Nephron progenitor cell (in vitro differentiated cells): ENCODE data around the gene ACAN.

ENCODE experiments used
- DNase-seq: peaks from one replicate; pipeline ENCODE4 v3.0.0; 2021
- H3K27ac Mint-ChIP-seq: 2 replicates; pipeline ENCODE4 v1.8.0; 2021; ENCODE audit warnings: mild to moderate bottlenecking, moderate library complexity, mixed read lengths
- H3K27me3 Mint-ChIP-seq: 2 replicates; pipeline ENCODE4 v1.8.0; 2021; ENCODE audit warnings: mild to moderate bottlenecking, low read depth, mixed read lengths; ENCODE audit not compliant: poor library complexity
- H3K36me3 Mint-ChIP-seq: 2 replicates; pipeline ENCODE4 v1.8.0; 2021; ENCODE audit warnings: low read depth, mixed read lengths
- H3K4me1 Mint-ChIP-seq: 2 replicates; pipeline ENCODE4 v1.8.0; 2021; ENCODE audit warnings: mixed read lengths
- H3K4me3 Mint-ChIP-seq: 2 replicates; pipeline ENCODE4 v1.8.0; 2021; ENCODE audit warnings: mild to moderate bottlenecking, moderate library complexity, mixed read lengths
- H3K9me3 Mint-ChIP-seq: 2 replicates; pipeline ENCODE4 v1.8.0; 2021; ENCODE audit warnings: mild to moderate bottlenecking, moderate library complexity, mixed read lengths
- TF ChIP-seq, protein P1 (sequence below): fragments of 200-600 bp; sonication (generic); IDR thresholded peaks from 2 replicates; pipeline ENCODE4 v1.5.0; 2021; ENCODE audit warnings: antibody characterized with exemption

ACAN gene

DNA sequence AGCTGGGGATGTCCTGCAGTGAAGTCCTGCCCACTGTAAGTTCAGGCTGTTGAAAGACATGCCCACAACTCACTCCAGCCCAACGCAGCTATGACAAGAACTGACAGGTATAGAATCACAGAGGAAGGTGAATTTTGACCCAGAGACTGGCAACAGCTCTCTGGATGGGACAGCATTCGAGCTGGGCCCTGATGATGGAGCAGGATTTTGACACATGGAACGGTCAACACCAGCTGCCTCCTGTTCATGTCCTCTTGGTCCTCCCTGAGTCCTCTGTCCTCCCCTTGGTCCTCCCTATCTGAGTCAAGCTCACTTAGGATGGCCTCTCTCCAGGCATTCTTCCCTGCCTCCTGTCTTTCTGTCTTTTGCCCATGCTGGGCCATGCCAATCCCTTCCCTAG lies 15.2 kb upstream of the ACAN start:
- Mint-ChIP-seq H3K27me3 (peaks cover 53% of the 10 kb centered on the region), H3K4me3 (no peak overlapping the region), H3K9me3 (no peaks in the 10 kb centered on the region), H3K36me3 (no peaks in the 10 kb centered on the region), H3K27ac (no peak overlapping the region), H3K4me1 (peaks cover 15% of the 10 kb centered on the region)
- DNase-seq = no peak
- TF ChIP-seq, protein P1, sequence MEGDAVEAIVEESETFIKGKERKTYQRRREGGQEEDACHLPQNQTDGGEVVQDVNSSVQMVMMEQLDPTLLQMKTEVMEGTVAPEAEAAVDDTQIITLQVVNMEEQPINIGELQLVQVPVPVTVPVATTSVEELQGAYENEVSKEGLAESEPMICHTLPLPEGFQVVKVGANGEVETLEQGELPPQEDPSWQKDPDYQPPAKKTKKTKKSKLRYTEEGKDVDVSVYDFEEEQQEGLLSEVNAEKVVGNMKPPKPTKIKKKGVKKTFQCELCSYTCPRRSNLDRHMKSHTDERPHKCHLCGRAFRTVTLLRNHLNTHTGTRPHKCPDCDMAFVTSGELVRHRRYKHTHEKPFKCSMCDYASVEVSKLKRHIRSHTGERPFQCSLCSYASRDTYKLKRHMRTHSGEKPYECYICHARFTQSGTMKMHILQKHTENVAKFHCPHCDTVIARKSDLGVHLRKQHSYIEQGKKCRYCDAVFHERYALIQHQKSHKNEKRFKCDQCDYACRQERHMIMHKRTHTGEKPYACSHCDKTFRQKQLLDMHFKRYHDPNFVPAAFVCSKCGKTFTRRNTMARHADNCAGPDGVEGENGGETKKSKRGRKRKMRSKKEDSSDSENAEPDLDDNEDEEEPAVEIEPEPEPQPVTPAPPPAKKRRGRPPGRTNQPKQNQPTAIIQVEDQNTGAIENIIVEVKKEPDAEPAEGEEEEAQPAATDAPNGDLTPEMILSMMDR = no peak

DNA sequence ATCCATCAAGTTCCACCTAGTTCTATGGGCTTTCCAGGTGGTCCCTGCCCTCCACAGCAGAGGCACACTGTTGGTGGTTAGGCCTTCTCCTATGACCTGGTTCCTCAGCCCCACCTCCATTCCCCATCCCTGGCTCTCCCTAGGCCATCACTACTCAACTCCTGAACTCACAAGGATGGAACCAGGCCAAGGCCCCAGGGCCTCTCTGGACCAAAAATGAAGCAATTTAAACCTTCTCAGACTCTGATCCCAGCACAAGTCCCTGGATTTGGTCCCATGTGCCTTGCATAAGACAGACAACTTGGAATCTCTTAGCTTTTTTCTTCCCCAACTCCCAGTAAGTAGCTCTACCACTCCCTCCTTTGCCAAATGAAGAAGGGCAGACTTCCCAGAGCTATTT lies 14.4 kb upstream of the ACAN start:
- Mint-ChIP-seq H3K4me1 (peaks cover 18% of the 10 kb centered on the region), H3K9me3 (no peaks in the 10 kb centered on the region), H3K4me3 (no peak overlapping the region), H3K27ac (no peak overlapping the region), H3K27me3 (peaks cover 58% of the 10 kb centered on the region), H3K36me3 (no peaks in the 10 kb centered on the region)
- TF ChIP-seq, protein P1 = no peak
- no peak for DNase-seq

- H3K4me3 Mint-ChIP-seq = no peak overlapping the region
- no peak for DNase-seq
- H3K4me1 Mint-ChIP-seq = peaks cover 18% of the 10 kb centered on the region
- H3K27ac Mint-ChIP-seq = no peak overlapping the region
- TF ChIP-seq, protein P1 = no peak
- peaks cover 62% of the 10 kb centered on the region for H3K27me3 Mint-ChIP-seq
- H3K36me3 Mint-ChIP-seq = no peaks in the 10 kb centered on the region
- H3K9me3 Mint-ChIP-seq = no peaks in the 10 kb centered on the region
Measured at GRCh38 chr15:88790486-88790885, 12.8 kb upstream of the ACAN start.

DNA sequence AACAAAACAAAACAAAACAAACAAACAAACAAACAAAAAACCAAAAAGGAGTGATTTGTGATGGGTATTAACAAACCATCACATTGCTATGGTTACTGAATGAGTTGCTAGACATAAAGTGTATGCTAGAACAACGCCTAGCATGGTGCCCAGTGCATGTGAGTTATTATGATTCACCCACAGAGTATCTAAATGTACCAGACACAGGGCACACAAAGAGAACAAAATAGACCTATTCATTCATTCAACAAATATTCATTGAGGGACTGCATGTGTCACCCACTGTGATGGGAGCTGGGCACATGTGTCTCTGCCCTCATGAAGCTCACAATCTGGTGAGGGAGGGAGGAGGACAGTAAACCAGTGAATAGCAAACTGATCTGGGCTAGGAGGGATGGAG lies 11.6 kb upstream of the ACAN start:
- DNase-seq = no peak
- Mint-ChIP-seq H3K9me3 (no peaks in the 10 kb centered on the region), H3K36me3 (no peaks in the 10 kb centered on the region), H3K4me3 (no peak overlapping the region), H3K4me1 (peaks cover 18% of the 10 kb centered on the region), H3K27ac (no peak overlapping the region), H3K27me3 (peaks cover 62% of the 10 kb centered on the region)
- TF ChIP-seq, protein P1 = no peak

- H3K27me3 Mint-ChIP-seq = peaks cover 64% of the 10 kb centered on the region
- H3K9me3 Mint-ChIP-seq = no peaks in the 10 kb centered on the region
- peak overlapping the region; percentile 38 for H3K27ac Mint-ChIP-seq
- no peak for DNase-seq
- H3K4me1 Mint-ChIP-seq = peaks cover 18% of the 10 kb centered on the region
- TF ChIP-seq, protein P1 = no peak
- no peak overlapping the region for H3K4me3 Mint-ChIP-seq
- no peaks in the 10 kb centered on the region for H3K36me3 Mint-ChIP-seq
Measured at GRCh38 chr15:88792342-88793282, 10.6 kb upstream of the ACAN start.

DNA sequence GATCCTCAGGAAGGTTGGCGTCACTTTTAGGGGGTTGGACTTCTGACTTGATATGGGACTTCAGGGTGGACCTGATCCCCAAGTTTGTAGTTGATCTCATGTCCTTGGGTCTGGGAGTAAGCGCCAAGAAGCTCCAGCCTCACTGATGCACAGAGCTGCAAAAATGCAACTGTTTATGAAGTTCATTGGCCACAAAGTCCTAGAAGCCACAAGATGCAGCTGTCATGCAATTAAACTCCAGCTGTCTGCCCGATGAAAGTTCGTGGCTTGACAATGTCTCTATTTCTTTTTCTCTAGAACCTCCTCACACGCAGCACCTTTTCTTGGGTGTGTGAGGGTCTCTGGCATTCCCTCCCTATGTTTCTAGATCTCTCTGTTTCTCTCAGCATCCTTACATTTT lies 9.2 kb upstream of the ACAN start:
- peaks cover 18% of the 10 kb centered on the region for H3K4me1 Mint-ChIP-seq
- H3K4me3 Mint-ChIP-seq = no peak overlapping the region
- no peak overlapping the region for H3K27ac Mint-ChIP-seq
- no peak for DNase-seq
- H3K36me3 Mint-ChIP-seq = no peaks in the 10 kb centered on the region
- H3K27me3 Mint-ChIP-seq = peaks cover 66% of the 10 kb centered on the region
- TF ChIP-seq, protein P1 = no peak
- H3K9me3 Mint-ChIP-seq = no peaks in the 10 kb centered on the region
